IMR-90 (cell line): ENCODE measurements around the gene PLEKHB2. TPM values are rescaled to one million over a fixed set of nuclear protein-coding genes. Genes with fewer than 3 reads are reported as not detected.

Experiments used
- ATAC-seq: fragments of 200-7000 bp; cut with Tn5 transposase; 2 replicates; pipeline ENCODE4 v1.9.1; 2020; ENCODE audit warnings: low read depth, mild to moderate bottlenecking, moderate library complexity
- BruUV-seq: library from RNA; stranded (reverse); fragments of 400-500 nt; replicated peaks from 2 replicates; lab custom pipeline; 2021; lab: Mats Ljungman, UMichigan
- CTCF ChIA-PET: fragments of 300-600 bp; formaldehyde crosslinking; extraction: SDS; loops from one replicate; lab custom pipeline; 2021; ENCODE audit warnings: antibody characterized with exemption; lab: Yijun Ruan, JAX
- POLR2A ChIA-PET: fragments of 300-600 bp; sonication (Branson Sonifier 250); formaldehyde crosslinking; loops from one replicate; lab custom pipeline; 2022; ENCODE audit warnings: antibody characterized with exemption; ENCODE audit not compliant: unreplicated experiment; lab: Charles Lee
- DNase-seq: peaks from one replicate; pipeline ENCODE4 v3.0.0; 2013
- H2AFZ ChIP-seq: replicated peaks from 2 replicates; pipeline ENCODE3; 2013; ENCODE audit warnings: low read length, mild to moderate bottlenecking; ENCODE audit not compliant: poor library complexity
- H2AK5ac ChIP-seq: 2 replicates; pipeline ENCODE4 v1.6.1; 2013; ENCODE audit warnings: low read depth, low read length, inconsistent platforms
- H2AK9ac ChIP-seq: replicated peaks from 2 replicates; pipeline ENCODE3; 2013; ENCODE audit warnings: mild to moderate bottlenecking, low read depth, low read length, moderate library complexity; ENCODE audit not compliant: poor library complexity
- H2BK120ac ChIP-seq: 2 replicates; pipeline ENCODE4 v1.6.1; 2013; ENCODE audit warnings: low read depth, low read length, inconsistent platforms
- H2BK15ac ChIP-seq: 3 replicates; pipeline ENCODE4 v1.6.1; 2013; ENCODE audit warnings: low read depth, low read length, inconsistent platforms
- H2BK20ac ChIP-seq: 2 replicates; pipeline ENCODE4 v1.6.1; 2013; ENCODE audit warnings: low read depth, mild to moderate bottlenecking, inconsistent platforms, low read length, moderate library complexity
- H2BK5ac ChIP-seq: 2 replicates; pipeline ENCODE4 v1.6.1; 2013; ENCODE audit warnings: mild to moderate bottlenecking, low read depth, low read length, inconsistent platforms; ENCODE audit not compliant: poor library complexity, severe bottlenecking
- H3K14ac ChIP-seq: replicated peaks from 2 replicates; pipeline ENCODE4 v1.6.1; 2013; ENCODE audit warnings: low read depth, low read length, inconsistent platforms
- H3K18ac ChIP-seq: 2 replicates; pipeline ENCODE4 v1.6.1; 2013; ENCODE audit warnings: low read depth, low read length, control low read depth
- H3K23ac ChIP-seq: 2 replicates; pipeline ENCODE4 v1.6.1; 2013; ENCODE audit warnings: low read depth, low read length, inconsistent platforms
- H3K27ac ChIP-seq: 2 replicates; pipeline ENCODE4 v1.5.1; 2013; ENCODE audit warnings: mild to moderate bottlenecking, control low read depth, low read length; ENCODE audit not compliant: insufficient read depth
- H3K27me3 ChIP-seq: 2 replicates; pipeline ENCODE4 v1.6.1; 2013; ENCODE audit warnings: low read length; ENCODE audit not compliant: control insufficient read depth, insufficient read depth
- H3K36me3 ChIP-seq: 2 replicates; pipeline ENCODE4 v1.6.1; 2013; ENCODE audit warnings: low read length, mixed read lengths; ENCODE audit not compliant: control insufficient read depth, insufficient read depth
- H3K4ac ChIP-seq: 2 replicates; pipeline ENCODE4 v1.6.1; 2013; ENCODE audit warnings: low read depth, low read length, inconsistent platforms
- H3K4me1 ChIP-seq: 2 replicates; pipeline ENCODE4 v1.6.1; 2013; ENCODE audit warnings: low read length, mixed read lengths; ENCODE audit not compliant: control insufficient read depth, insufficient read depth
- H3K4me2 ChIP-seq: 2 replicates; pipeline ENCODE4 v1.6.1; 2013; ENCODE audit warnings: low read depth, mild to moderate bottlenecking, control low read depth, low read length, moderate library complexity
- H3K4me3 ChIP-seq: 2 replicates; pipeline ENCODE4 v1.5.1; 2013; ENCODE audit warnings: low read depth, mild to moderate bottlenecking, control low read depth, low read length, moderate library complexity; ENCODE audit not compliant: insufficient read depth
- H3K56ac ChIP-seq: 2 replicates; pipeline ENCODE4 v1.6.1; 2013; ENCODE audit warnings: low read length, inconsistent platforms; ENCODE audit not compliant: insufficient read depth; ENCODE audit errors: extremely low read depth
- H3K79me1 ChIP-seq, 2 experiments: 2 replicates each; pipeline ENCODE4 v1.6.1; 2013; ENCODE audit warnings: low read length in 2 of 2, inconsistent platforms in 1 of 2, low read depth in 1 of 2
- H3K9ac ChIP-seq: 2 replicates; pipeline ENCODE4 v1.6.1; 2013; ENCODE audit warnings: low read depth, low read length, control low read depth
- H3K9me1 ChIP-seq: 2 replicates; pipeline ENCODE4 v1.6.1; 2013; ENCODE audit warnings: low read length, inconsistent platforms; ENCODE audit not compliant: insufficient read depth
- H3K9me3 ChIP-seq: 2 replicates; pipeline ENCODE4 v1.6.1; 2013; ENCODE audit warnings: low read length; ENCODE audit not compliant: control insufficient read depth, insufficient read depth
- H4K20me1 ChIP-seq: 2 replicates; pipeline ENCODE4 v1.6.1; 2013; ENCODE audit warnings: low read length, inconsistent platforms; ENCODE audit not compliant: insufficient read depth
- H4K5ac ChIP-seq: 2 replicates; pipeline ENCODE4 v1.6.1; 2013; ENCODE audit warnings: mild to moderate bottlenecking, low read depth, low read length, control low read depth
- H4K8ac ChIP-seq, 2 experiments: 2 replicates each; pipeline ENCODE4 v1.6.1; 2013; ENCODE audit warnings: low read depth in 2 of 2, low read length in 2 of 2, control low read depth in 1 of 2, inconsistent platforms in 1 of 2
- H4K91ac ChIP-seq: 2 replicates; pipeline ENCODE4 v1.6.1; 2013; ENCODE audit warnings: low read depth, low read length, inconsistent platforms; ENCODE audit not compliant: insufficient read depth
- BHLHE40 ChIP-seq: fragments of 150-350 bp; IDR thresholded peaks from 2 replicates; pipeline ENCODE4 v1.6.1; 2016; ENCODE audit warnings: mild to moderate bottlenecking, low read depth, low read length
- CEBPB ChIP-seq: IDR thresholded peaks from 2 replicates; pipeline ENCODE4 v1.6.1; 2012; ENCODE audit warnings: low read depth, low read length, improper control_type of control experiment
- CHD1 ChIP-seq: IDR thresholded peaks from 2 replicates; pipeline ENCODE4 v1.6.1; 2012; ENCODE audit warnings: low read depth, low read length, improper control_type of control experiment
- CTCF ChIP-seq: conservative IDR thresholded peaks from 2 replicates; pipeline ENCODE4 v1.5.1; 2012; ENCODE audit warnings: mild to moderate bottlenecking, low read depth, low read length, improper control_type of control experiment
- ELK1 ChIP-seq: fragments of 150-350 bp; IDR thresholded peaks from 2 replicates; pipeline ENCODE4 v1.6.1; 2016; ENCODE audit warnings: low read depth, mild to moderate bottlenecking, low read length, moderate library complexity, borderline replicate concordance
- FOS ChIP-seq: fragments of 150-350 bp; IDR thresholded peaks from 2 replicates; pipeline ENCODE4 v1.6.1; 2016; ENCODE audit warnings: low read depth, low read length
- MAFK ChIP-seq: IDR thresholded peaks from 2 replicates; pipeline ENCODE4 v1.6.1; 2012; ENCODE audit warnings: low read depth, low read length, improper control_type of control experiment
- MAZ ChIP-seq: IDR thresholded peaks from 2 replicates; pipeline ENCODE4 v1.6.1; 2012; ENCODE audit warnings: low read depth, mild to moderate bottlenecking, low read length, improper control_type of control experiment, moderate library complexity, borderline replicate concordance
- MXI1 ChIP-seq: IDR thresholded peaks from 2 replicates; pipeline ENCODE4 v1.6.1; 2012; ENCODE audit warnings: low read depth, mild to moderate bottlenecking, low read length, moderate library complexity, borderline replicate concordance
- NFE2L2 ChIP-seq: fragments of 150-350 bp; IDR thresholded peaks from 2 replicates; pipeline ENCODE4 v1.6.1; 2016; ENCODE audit warnings: low read depth, mild to moderate bottlenecking, low read length
- POLR2A ChIP-seq: IDR thresholded peaks from 2 replicates; pipeline ENCODE4 v1.6.1; 2012; ENCODE audit warnings: mild to moderate bottlenecking, low read depth, low read length
- RAD21 ChIP-seq: IDR thresholded peaks from 2 replicates; pipeline ENCODE4 v1.6.1; 2012; ENCODE audit warnings: low read length, improper control_type of control experiment
- RCOR1 ChIP-seq: IDR thresholded peaks from 2 replicates; pipeline ENCODE4 v1.6.1; 2012; ENCODE audit warnings: mild to moderate bottlenecking, low read length, improper control_type of control experiment; ENCODE audit not compliant: insufficient replicate concordance
- RFX5 ChIP-seq: IDR thresholded peaks from 2 replicates; pipeline ENCODE4 v1.8.0; 2012; ENCODE audit warnings: low read depth, mild to moderate bottlenecking, low read length, moderate library complexity
- SMC3 ChIP-seq: fragments of 150-350 bp; IDR thresholded peaks from 2 replicates; pipeline ENCODE4 v1.6.1; 2016; ENCODE audit warnings: low read depth, mild to moderate bottlenecking, antibody characterized with exemption, low read length, moderate library complexity
- USF2 ChIP-seq: fragments of 150-350 bp; IDR thresholded peaks from 2 replicates; pipeline ENCODE4 v1.6.1; 2017; ENCODE audit warnings: mild to moderate bottlenecking, antibody characterized with exemption, low read length, low read depth
- WGBS, 2 experiments: methylation state at CpG; one replicate each; pipeline versions ENCODE4 v1.1.5 to v1.1.7; 2013; ENCODE audit warnings: missing lambda C conversion rate in 2 of 2; ENCODE audit not compliant: insufficient read length in 1 of 2; ENCODE audit errors: extremely low coverage in 2 of 2; 5-methylcytosine and 5-hydroxymethylcytosine counted together
- dilution Hi-C: fragments of 300-500 bp; cut with HindIII; formaldehyde crosslinking; loops from one replicate; pipeline ENCODE4 v1.14.3; 2018; ENCODE audit warnings: low sequenced_read_pairs; ENCODE audit not compliant: unreplicated experiment
- in situ Hi-C: fragments of 300-500 bp; cut with MboI; formaldehyde crosslinking; loops from 3 replicates; pipeline ENCODE4 v1.14.3; 2019; ENCODE audit warnings: low sequenced_read_pairs, inconsistent platforms, mixed read lengths
- intact Hi-C: fragments of 100-400 bp; cut with micrococcal nuclease; formaldehyde crosslinking; loops from 2 replicates; pipeline ENCODE4 v1.10.0; 2022
- polyA plus RNA-seq, 3 experiments: library from polyadenylated mRNA; depleted of rRNA; stranded (reverse); fragments of >200 nt; gene quantifications; 2 replicates each; pipeline ENCODE4 v1.2.3, GENCODE V29; 2012; ENCODE audit warnings: low replicate concordance in 1 of 3
- total RNA-seq: library from RNA; depleted of rRNA; stranded (reverse); fragments of >200 nt; gene quantifications from 2 replicates; pipeline ENCODE4 v1.2.3, GENCODE V29; 2012

Gene PLEKHB2
- total and polyA plus RNA-seq, 2 of the 4 experiments (the other 2 are of a cell fraction): 62.9 to 82.1 TPM

GRCh38 chr2:131140581-131140980 is 35.4 kb downstream of the PLEKHB2 start:
- no peak overlapping the region for H3K4ac ChIP-seq
- no peak overlapping the region for H2BK120ac ChIP-seq
- peaks cover 11% of the 10 kb centered on the region for H3K9me1 ChIP-seq
- no peaks in the 10 kb centered on the region for H3K4me1 ChIP-seq
- H2AK5ac ChIP-seq: no peak overlapping the region
- H2AFZ ChIP-seq: no peak overlapping the region
- H3K79me1 ChIP-seq: peaks cover 33 to 40% of the 10 kb centered on the region in 2 experiments
- H3K23ac ChIP-seq: no peak overlapping the region
- H3K14ac ChIP-seq: no peak overlapping the region
- 94% methylated on average over 2 of the region's 2 CpGs; no CpG with 5 or more reads in 1 of the 2 experiments for WGBS, 2 experiments
- H2BK5ac ChIP-seq: no peak overlapping the region
- TF ChIP-seq POLR2A (no peak), MXI1 (no peak), SMC3 (no peak), FOS (no peak), RFX5 (no peak), CHD1 (no peak), USF2 (no peak), NFE2L2 (no peak), ELK1 (no peak), MAZ (no peak), RCOR1 (no peak), RAD21 (no peak), BHLHE40 (no peak), CTCF (no peak), CEBPB (no peak), MAFK (no peak)
- H3K36me3 ChIP-seq: peaks cover 31% of the 10 kb centered on the region
- dilution Hi-C loops (no loop called here), intact Hi-C loops (no loop called here), in situ Hi-C loops (no loop called here)
- H4K91ac ChIP-seq: no peak overlapping the region
- POLR2A ChIA-PET: no interaction called here
- no peak overlapping the region for H3K27ac ChIP-seq
- no peaks in the 10 kb centered on the region for H3K9me3 ChIP-seq
- H3K56ac ChIP-seq: no peak overlapping the region
- H4K5ac ChIP-seq: no peak overlapping the region
- ATAC-seq: no peak
- H2BK15ac ChIP-seq: no peak overlapping the region
- H3K27me3 ChIP-seq: no peaks in the 10 kb centered on the region
- no peak overlapping the region for H3K4me3 ChIP-seq
- BruUV-seq: no TSS peak
- H4K8ac ChIP-seq: no peak overlapping the region
- no peak for DNase-seq
- no peak overlapping the region for H3K4me2 ChIP-seq
- no peak overlapping the region for H3K9ac ChIP-seq
- H2AK9ac ChIP-seq: no peak overlapping the region
- H2BK20ac ChIP-seq: no peak overlapping the region
- CTCF ChIA-PET: no interaction called here
- H4K20me1 ChIP-seq: peaks cover 11% of the 10 kb centered on the region; the same call in 1 of the 2 replicates
- no peak overlapping the region for H3K18ac ChIP-seq
